AG08395 (cell line): ENCODE data around the gene KCNMA1.

Source experiments
- DNase-seq: peaks from one replicate; pipeline ENCODE4 v3.0.0; 2012; ENCODE audit warnings: mixed read lengths, low spot score

KCNMA1 gene

DNA sequence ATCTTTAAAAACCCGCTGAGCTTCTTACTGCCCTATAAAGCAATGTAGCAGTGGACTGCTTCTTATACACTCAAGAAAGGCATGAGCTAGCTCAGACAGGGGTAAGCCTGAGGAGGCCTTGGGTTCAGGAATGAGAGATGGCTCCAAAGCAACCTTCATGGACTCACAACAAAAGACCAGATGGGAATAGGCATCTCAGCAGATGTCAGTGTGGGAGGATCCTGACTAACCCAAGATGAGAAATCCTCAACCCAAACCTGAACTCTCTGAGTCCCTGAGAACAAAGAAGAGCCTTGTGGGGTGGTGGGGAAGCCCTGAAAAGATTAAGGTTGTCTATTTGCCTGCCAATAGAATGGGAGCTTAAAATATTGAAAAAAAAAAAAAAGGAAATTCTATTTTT lies 807.4 kb downstream of the KCNMA1 start:
- DNase-seq: no peak

DNA sequence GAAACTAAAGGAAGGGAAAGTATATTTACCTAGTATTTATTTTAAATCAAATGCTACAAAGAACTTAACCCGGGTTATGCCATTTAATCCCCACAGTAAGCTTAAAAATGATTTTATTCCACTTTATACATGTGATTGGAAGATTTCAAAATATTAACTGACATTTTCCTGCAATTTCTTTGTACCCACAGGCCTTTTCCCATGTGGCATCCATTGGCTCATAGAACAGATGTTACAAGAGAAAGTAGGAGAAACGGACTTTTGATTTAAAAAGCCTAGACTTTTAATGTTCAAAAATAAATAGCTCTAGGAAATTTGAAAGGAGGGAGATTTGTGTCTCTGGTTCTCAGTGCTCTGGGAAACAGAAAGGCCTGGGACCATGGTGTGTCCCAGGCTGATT lies 807.9 kb downstream of the KCNMA1 start:
- no peak for DNase-seq
